C1 segment of cervical spinal cord (tissue), 14 donors: ENCODE measurements around the gene APOBEC3G.

Source experiments
- DNase-seq, 14 donors: peaks; one replicate each; lab custom pipeline; 2025; lab: John Stamatoyannopoulos, UW

Gene APOBEC3G

GRCh38 chr22:39120983-39121382 lies 43.9 kb downstream of the APOBEC3G start:
- no peak for DNase-seq

GRCh38 chr22:39122772-39123470 lies 45.8 kb downstream of the APOBEC3G start:
- no peak for DNase-seq

DNA sequence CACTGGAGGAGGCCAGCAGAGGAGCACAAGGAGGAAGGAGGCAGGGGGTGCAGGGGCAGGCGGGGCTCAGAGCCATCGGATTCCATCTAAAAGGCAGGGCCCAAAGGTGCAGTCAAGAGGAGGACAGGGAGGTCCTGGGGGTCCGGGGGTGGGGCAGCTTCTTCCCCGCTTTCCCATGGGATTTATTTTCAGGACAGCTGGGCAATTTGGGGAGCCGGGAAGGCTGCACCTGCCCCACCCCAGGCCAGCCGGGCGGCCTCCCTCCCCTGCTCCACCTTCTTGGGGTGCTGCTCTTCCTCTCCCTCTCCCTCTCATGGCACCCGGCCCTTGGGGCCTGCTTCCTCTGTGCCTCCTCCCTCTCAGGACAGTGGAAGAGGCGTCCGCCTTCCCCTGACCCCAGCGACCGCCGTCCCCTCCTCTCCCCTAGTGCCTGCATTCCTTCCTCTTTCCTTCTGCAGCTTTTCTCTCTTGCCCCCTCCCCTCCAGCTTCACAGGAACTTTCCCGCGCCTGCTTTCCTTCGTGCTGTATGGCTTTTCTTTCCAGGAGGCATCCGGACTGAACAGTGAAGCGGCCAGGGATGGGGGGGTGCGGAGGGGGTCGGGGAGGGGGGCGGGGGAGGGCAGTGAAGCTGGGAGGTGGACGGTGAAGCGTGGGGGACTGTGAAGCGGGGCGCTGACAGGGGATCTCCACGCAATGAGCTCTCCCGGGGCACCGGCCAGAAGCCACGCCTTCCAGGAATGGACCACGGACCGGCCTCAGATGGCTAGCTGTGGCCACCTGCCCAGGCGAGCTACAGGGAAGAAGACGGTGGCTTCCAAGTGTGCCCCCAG lies 46.9 kb downstream of the APOBEC3G start:
- no peak for DNase-seq

- DNase-seq: no peak
Measured at GRCh38 chr22:39125622-39126021, 48.5 kb downstream of the APOBEC3G start.

DNA sequence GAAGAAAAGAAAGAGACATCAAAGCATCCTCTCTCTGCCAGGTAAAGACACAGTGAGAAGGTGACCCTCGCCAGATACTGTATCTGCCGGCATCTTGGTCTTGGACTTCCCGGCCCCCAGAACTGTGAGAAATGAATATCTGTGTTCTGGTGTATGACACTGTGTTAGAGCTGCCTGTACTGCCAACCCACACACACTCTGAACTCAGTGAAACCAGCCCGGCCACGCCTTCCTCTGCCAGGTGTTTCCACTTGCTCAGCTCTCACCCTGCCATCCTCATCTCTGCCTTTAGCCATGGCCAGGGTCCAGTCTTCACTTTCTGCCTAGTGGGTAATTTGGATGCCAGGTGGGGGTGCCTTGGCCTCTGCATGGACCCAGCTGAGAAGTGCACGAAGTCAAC lies 51.4 kb downstream of the APOBEC3G start:
- no peak for DNase-seq

DNA sequence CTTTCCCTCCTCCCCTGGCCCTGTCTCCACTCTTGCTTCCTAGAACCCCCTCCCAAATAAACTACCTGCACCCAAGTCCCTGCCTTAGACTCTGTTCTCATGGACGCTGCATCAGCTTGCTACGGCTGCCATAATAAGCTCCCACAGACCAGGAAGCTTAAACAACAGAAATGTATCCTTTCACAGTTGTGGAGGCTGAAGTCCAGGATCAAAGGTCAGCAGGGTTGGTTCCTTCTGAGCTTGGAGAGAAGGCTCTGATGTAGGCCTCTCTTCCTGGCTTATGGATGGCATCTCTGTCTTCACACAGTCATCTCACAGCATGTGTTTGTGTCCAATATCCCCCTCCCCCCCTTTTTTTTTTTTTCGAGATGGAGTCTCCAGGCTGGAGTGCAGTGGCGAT lies 52.0 kb downstream of the APOBEC3G start:
- no peak for DNase-seq

DNA sequence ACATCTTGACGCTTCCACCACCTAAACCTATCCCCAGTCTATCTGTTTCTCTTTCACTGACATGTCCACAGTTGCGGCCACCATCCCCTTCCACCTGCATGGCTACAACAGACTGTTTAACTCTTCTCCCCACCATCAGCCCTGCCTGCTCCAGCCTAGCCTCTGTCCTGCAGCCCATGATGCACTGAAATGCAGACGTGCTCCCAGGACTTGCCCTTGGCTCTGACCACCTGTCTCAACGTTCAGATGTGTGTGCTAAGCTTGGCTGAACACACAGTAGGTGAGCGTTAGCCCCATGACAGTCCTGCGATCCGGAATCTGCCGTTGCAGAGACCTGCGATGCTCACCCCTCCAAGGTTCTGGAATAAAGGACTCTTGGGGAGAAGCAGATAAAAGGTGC lies 52.7 kb downstream of the APOBEC3G start:
- DNase-seq: no peak

DNA sequence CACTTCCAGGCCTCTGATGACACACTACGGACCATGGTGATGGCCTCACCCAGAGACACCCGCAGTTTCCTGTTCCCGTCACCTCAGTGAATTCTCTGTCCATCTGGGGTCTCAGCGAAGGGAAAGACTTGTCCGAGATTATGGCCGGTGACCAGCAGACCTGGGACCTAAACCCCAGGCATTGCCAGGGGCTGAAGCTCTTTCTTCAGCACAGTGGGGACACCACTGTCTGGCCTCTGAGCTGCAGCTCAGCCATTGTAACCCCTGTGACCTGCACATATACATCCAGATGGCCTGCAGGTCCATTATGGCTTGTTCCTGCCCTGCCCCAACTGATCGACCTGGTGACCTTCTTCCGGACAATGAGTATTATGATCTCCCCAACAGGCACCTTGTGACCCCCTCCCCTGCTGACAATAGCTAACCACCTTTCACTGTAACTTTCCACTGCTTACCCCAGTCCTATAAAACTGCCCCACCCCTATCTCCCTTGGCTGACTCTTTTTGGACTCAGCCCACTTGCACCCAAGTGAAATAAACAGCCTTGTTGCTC lies 53.2 kb downstream of the APOBEC3G start:
- DNase-seq: no peak

- DNase-seq: no peak
Measured at GRCh38 chr22:39130892-39131855, 54.1 kb downstream of the APOBEC3G start.

GRCh38 chr22:39132281-39132680 lies 55.2 kb downstream of the APOBEC3G start:
- DNase-seq: no peak

DNA sequence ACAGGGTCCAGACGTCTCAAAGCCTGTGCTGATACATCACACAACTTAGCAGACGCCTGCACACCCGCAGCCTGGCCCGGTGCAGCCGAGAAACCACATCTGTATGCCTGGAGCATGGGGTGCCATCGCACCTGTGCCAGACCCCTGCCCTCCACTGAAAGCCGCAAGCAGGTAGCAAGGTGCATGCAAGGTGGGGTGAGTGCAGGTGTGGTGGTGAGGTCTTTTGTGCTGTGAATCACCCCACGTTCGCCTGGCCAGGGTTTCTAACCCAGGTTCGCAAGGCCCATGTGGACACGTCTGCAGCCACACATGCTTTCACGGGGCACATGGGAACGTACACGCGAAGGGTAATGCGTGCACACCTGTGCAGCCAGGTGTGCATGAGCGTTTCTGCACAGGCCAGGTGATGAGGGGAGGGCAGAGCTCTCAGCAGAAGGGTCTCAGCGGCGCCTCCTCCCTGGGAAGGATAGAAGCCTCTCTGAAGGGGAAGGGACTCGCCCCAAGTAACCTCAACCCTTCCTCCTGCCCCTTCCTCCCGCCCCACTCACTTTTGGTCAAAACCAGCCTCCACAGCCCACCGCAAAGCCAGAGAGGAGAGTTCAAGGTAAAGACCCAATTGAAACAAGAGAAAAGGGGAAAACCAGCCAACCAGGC lies 55.9 kb downstream of the APOBEC3G start:
- DNase-seq: no peak

DNA sequence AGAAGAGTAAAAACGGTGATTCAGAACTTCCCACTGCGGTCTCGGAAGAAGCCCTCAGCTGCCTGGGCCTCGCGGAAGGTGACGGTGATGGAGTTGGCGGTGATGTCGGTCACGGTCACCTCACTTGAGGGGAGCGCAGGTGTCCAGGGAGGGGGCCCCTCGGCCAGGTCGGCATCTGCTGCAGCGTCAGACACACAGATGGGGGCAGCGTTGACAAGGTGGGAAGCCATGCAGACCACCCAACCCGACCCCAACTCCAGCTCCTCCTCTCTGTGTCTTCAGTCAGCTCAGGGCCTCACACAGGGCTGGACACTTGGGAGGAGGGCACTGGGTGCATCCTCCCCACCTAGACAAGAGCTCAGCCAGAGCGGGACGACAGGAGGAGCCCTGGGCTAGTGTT lies 56.8 kb downstream of the APOBEC3G start:
- no peak for DNase-seq

DNA sequence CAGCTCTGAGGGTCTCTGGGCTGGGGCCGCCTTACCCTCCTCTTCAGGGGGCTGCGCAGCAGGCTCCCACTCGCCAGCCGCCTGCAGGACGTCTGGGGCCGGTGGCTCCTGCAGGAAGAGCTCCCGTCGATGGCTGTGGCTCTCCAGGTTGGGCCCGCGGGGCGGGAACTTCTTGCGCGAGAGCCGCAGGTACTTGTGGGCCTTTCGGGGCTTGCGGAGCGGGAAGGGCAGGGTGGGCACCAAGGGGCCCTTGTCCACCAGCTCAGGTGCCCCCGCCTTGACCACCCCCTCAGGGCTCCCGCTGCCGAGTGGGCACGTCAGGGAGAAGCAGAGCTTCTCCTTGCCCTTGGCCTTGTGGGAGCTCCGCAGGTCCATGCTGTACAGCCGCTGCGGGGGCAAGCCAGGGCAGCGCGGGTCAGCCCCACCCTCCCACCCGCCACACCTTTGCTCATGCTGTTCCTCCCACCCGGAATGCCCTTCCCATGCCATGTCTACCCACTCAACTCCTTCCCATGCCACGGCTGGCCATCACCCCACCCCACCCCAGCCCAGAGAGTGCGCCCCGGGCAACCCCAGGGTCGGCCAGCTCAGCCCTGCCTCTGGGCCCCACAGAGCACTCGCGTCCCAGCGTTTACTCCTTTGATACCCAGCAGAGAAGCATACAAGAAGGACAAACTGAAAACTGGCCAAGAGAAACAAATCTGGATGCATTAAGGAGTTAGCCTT lies 57.5 kb downstream of the APOBEC3G start:
- DNase-seq: no peak

GRCh38 chr22:39135092-39135896 lies 58.2 kb downstream of the APOBEC3G start:
- peak in 2 of 14 donors; percentile 18 to 41 for DNase-seq

DNA sequence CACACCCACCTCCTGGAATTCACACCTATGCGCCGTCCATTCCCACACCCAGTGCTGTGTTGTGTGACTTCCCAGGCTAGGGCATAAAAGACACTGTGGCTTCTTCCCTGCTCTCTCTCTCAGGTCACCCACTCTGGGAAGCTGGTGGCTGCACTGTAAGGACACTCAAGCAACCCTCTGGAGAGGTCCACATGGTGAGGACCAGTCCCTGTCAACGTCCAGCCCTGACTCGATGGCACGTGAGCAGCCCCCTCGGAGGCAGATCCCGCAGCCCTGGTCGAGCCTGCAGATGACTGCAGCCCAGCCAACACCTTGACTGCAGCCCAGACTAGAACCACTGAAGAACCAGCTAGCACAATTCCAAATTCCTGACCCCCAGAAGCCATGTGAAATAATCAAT lies 59.2 kb downstream of the APOBEC3G start:
- DNase-seq: no peak
